ENCODE data around the gene TTC22.

DNA sequence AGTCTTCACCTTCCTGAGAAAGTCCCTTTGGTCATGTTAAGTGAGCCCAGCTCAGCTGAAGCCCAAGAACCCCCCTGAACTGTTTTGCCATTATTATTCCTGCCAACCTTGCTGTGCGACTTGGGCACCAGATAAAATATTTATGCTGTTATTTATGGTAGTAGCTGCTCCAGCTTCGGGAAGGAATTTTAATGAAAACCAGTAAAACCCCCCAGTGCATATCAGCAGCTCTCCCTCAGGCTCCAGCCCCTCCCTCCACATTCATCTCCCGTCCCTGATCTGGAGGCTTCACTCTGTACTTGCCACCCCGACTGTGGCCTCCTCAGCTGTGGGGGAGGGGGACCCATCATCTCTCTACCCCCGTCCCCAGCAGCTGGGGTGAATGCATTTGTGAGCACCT, 12.7 kb downstream of the TTC22 start:
- TF ChIP-seq, protein P1, sequence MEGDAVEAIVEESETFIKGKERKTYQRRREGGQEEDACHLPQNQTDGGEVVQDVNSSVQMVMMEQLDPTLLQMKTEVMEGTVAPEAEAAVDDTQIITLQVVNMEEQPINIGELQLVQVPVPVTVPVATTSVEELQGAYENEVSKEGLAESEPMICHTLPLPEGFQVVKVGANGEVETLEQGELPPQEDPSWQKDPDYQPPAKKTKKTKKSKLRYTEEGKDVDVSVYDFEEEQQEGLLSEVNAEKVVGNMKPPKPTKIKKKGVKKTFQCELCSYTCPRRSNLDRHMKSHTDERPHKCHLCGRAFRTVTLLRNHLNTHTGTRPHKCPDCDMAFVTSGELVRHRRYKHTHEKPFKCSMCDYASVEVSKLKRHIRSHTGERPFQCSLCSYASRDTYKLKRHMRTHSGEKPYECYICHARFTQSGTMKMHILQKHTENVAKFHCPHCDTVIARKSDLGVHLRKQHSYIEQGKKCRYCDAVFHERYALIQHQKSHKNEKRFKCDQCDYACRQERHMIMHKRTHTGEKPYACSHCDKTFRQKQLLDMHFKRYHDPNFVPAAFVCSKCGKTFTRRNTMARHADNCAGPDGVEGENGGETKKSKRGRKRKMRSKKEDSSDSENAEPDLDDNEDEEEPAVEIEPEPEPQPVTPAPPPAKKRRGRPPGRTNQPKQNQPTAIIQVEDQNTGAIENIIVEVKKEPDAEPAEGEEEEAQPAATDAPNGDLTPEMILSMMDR (IDR thresholded peaks at IDR 0.05), result no peak
- no peak for TF ChIP-seq ATF3 (CRISPR knock-in tag; conservative IDR thresholded peaks at IDR 0.05)
- TF ChIP-seq ATF1 (CRISPR knock-in tag; IDR thresholded peaks at IDR 0.05), result no peak
- no peak for TF ChIP-seq SP1 (CRISPR knock-in tag; conservative IDR thresholded peaks at IDR 0.05)
